GM12878 (cell line): ENCODE results near the gene FKBP14. TPM values are rescaled to one million over a fixed set of nuclear protein-coding genes. Genes with fewer than 3 reads are reported as not detected.
A peak's percentile ranks its signal among the peaks of the same experiment; 100 is the strongest.

Experiments used
- ATAC-seq: fragments of 200-7000 bp; cut with Tn5 transposase; 3 replicates; pipeline ENCODE4 v1.9.1; 2020; ENCODE audit warnings: mild to moderate bottlenecking, moderate library complexity
- BruUV-seq: library from RNA; stranded (reverse); fragments of 400-500 nt; replicated peaks from 2 replicates; lab custom pipeline; 2021; lab: Mats Ljungman, UMichigan
- CTCF ChIA-PET: fragments of 300-600 bp; sonication (Branson Sonifier 250); formaldehyde crosslinking; extraction: SDS; loops from one replicate; lab custom pipeline; 2021; ENCODE audit warnings: inconsistent platforms; lab: Yijun Ruan, JAX
- POLR2A ChIA-PET: fragments of 350-600 bp; formaldehyde crosslinking; extraction: SDS; loops from one replicate; lab custom pipeline; 2021; ENCODE audit warnings: inconsistent platforms; lab: Charles Lee
- RAD21 ChIA-PET: fragments of 300-600 bp; sonication (Branson Sonifier 250); formaldehyde crosslinking; loops from one replicate; lab custom pipeline; 2023; ENCODE audit warnings: antibody characterized with exemption; ENCODE audit not compliant: unreplicated experiment; lab: Charles Lee
- SMC1A ChIA-PET: fragments of 300-600 bp; sonication (Branson Sonifier 250); formaldehyde crosslinking; loops from one replicate; lab custom pipeline; 2023; ENCODE audit not compliant: unreplicated experiment, uncharacterized antibody; lab: Charles Lee
- DNase-seq: peaks from one replicate; pipeline ENCODE4 v3.0.0-alpha.2; 2011; ENCODE audit warnings: low read depth, low spot score
- FAIRE-seq: peaks from 3 replicates; lab custom pipeline; 2011; peaks lifted over from hg19 to GRCh38; lab: Jason Lieb, UNC
- H2AFZ ChIP-seq: 2 replicates; pipeline ENCODE4 v1.6.0; 2011; ENCODE audit warnings: low read depth, low read length, control low read depth; ENCODE audit not compliant: control insufficient read depth
- H3K27ac ChIP-seq: 2 replicates; pipeline ENCODE4 v1.5.1; 2011; ENCODE audit warnings: control low read depth; ENCODE audit not compliant: control insufficient read depth, insufficient read depth
- H3K27me3 ChIP-seq, 2 experiments: replicated peaks in 1 of 2; 2 replicates each; pipeline versions ENCODE4 v1.6.0 to v1.6.1; 2011; ENCODE audit warnings: low read length in 1 of 2; ENCODE audit not compliant: control insufficient read depth in 2 of 2, insufficient read depth in 2 of 2
- H3K36me3 ChIP-seq, 2 experiments: 2 replicates each; pipeline ENCODE4 v1.5.1; 2011; ENCODE audit warnings: low read length in 1 of 2; ENCODE audit not compliant: control insufficient read depth in 2 of 2, insufficient read depth in 2 of 2
- H3K4me1 ChIP-seq: 2 replicates; pipeline ENCODE4 v1.6.1; 2011; ENCODE audit warnings: mild to moderate bottlenecking, low read length, moderate library complexity, mixed read lengths; ENCODE audit not compliant: control insufficient read depth, insufficient read depth
- H3K4me2 ChIP-seq: 2 replicates; pipeline ENCODE4 v1.6.0; 2011; ENCODE audit warnings: control low read depth; ENCODE audit not compliant: control insufficient read depth, insufficient read depth
- H3K4me3 ChIP-seq: fragments of 200-600 bp; sonication (generic); 2 replicates; pipeline ENCODE4 v1.5.1; 2016
- H3K79me2 ChIP-seq: 2 replicates; pipeline ENCODE4 v1.6.0; 2011; ENCODE audit warnings: low read length; ENCODE audit not compliant: control insufficient read depth, insufficient read depth
- H3K9ac ChIP-seq: 2 replicates; pipeline ENCODE4 v1.8.0; 2011; ENCODE audit warnings: low read length, control low read depth, mixed read lengths; ENCODE audit not compliant: control insufficient read depth, insufficient read depth
- H3K9me3 ChIP-seq: replicated peaks from 3 replicates; pipeline ENCODE4 v1.5.1; 2011; ENCODE audit warnings: mild to moderate bottlenecking, low read length; ENCODE audit not compliant: control insufficient read depth, insufficient read depth
- H4K20me1 ChIP-seq: 2 replicates; pipeline ENCODE4 v1.6.0; 2011; ENCODE audit not compliant: control insufficient read depth, insufficient read depth
- CTCF ChIP-seq, 3 experiments: IDR thresholded peaks in 2 of 3; conservative IDR thresholded peaks in 1 of 3; 2 replicates each; pipeline ENCODE4 v1.5.1; 2011; ENCODE audit warnings: low read depth in 3 of 3, low read length in 3 of 3, mild to moderate bottlenecking in 3 of 3, control low read depth in 2 of 3, moderate library complexity in 2 of 3, inconsistent platforms in 1 of 3, mixed read lengths in 1 of 3; ENCODE audit not compliant: control insufficient read depth in 2 of 3, insufficient read depth in 1 of 3; ENCODE audit errors: extremely low read depth in 1 of 3
- JUNB ChIP-seq: IDR thresholded peaks from 2 replicates; pipeline ENCODE4 v1.6.1; 2016; ENCODE audit warnings: antibody characterized with exemption, mild to moderate bottlenecking
- KDM1A ChIP-seq: fragments of 200-600 bp; sonication (generic); IDR thresholded peaks from 2 replicates; pipeline ENCODE4 v1.6.1; 2016; ENCODE audit warnings: borderline replicate concordance
- MEF2A ChIP-seq: IDR thresholded peaks from 2 replicates; pipeline ENCODE4 v1.6.1; 2011; ENCODE audit warnings: low read depth, mild to moderate bottlenecking, low read length, moderate library complexity; ENCODE audit not compliant: insufficient read depth
- PML ChIP-seq: IDR thresholded peaks from 2 replicates; pipeline ENCODE4 v1.6.1; 2012; ENCODE audit warnings: low read length, inconsistent platforms
- WGBS: methylation state at CpG from one replicate; pipeline ENCODE4 v1.1.6; 2016; ENCODE audit warnings: low lambda C conversion rate; ENCODE audit not compliant: insufficient replicate concordance, insufficient coverage; ENCODE audit errors: missing lambda C conversion rate; 5-methylcytosine and 5-hydroxymethylcytosine counted together
- in situ Hi-C: fragments of 300-500 bp; cut with MboI; formaldehyde crosslinking; loops from 9 replicates; pipeline ENCODE4 v1.14.3; 2018; ENCODE audit warnings: mixed read lengths
- intact Hi-C: fragments of 100-400 bp; cut with micrococcal nuclease; formaldehyde crosslinking; loops from one replicate; pipeline ENCODE4 v1.14.2; 2022; ENCODE audit not compliant: unreplicated experiment
- polyA plus RNA-seq, 11 experiments: library from polyadenylated mRNA; depleted of rRNA in 4 of 11; unstranded in 6 of 11; stranded (reverse) in 5 of 11; fragments of >200 nt; fragmentation: Nextera tagmentation in 4 of 11; fragmentation: Illumina TruSeq in 1 of 11; extraction: Ambion mirVana in 4 of 11; extraction: Trizol in 1 of 11; gene quantifications; 1 replicate in 1 of 11; 2 replicates in 10 of 11; pipeline versions ENCODE4 v1.2.1 to v1.2.3, GENCODE V29; 2011 to 2016; ENCODE audit warnings: inconsistent platforms in 2 of 11, missing spikeins in 2 of 11, low read depth in 1 of 11
- total RNA-seq, 4 experiments: library from RNA; depleted of rRNA in 3 of 4; stranded (reverse); fragments of >200 nt in 3 of 4; fragmentation: Illumina TruSeq in 1 of 4; extraction: Trizol in 1 of 4; gene quantifications; 2 replicates each; pipeline versions ENCODE4 v1.2.1 to v1.2.3, GENCODE V29; 2013 to 2021

The FKBP14 gene
- total and polyA plus RNA-seq, 10 of the 15 experiments (the other 5 are each of a cell fraction or from before 2014, with no cell fraction given), result 2.7 to 8.9 (median 5.6) TPM

- BruUV-seq, result no TSS peak
- ChIA-PET CTCF (interaction anchor here (0.6 to 2.4 kb wide), 2 partner anchors 29 to 132 kb away, joined by 3 to 13 read pairs; no protein-coding TSS in a partner anchor), RAD21 (interaction anchor here (1.2 to 2.1 kb wide), 2 partner anchors 29 to 111 kb away, joined by 3 to 6 read pairs; no protein-coding TSS in a partner anchor), SMC1A (interaction anchor here (0.8 to 3.6 kb wide), 2 partner anchors 29 to 37 kb away, joined by 3 to 19 read pairs; no protein-coding TSS in a partner anchor), POLR2A (no interaction called here)
- H2AFZ ChIP-seq, result no peak overlapping the region
- intact Hi-C loops (no loop called here), in situ Hi-C loops (no loop called here)
- DNase-seq, result no peak
- H4K20me1 ChIP-seq, result no peaks in the 10 kb centered on the region
- H3K4me3 ChIP-seq, result no peak overlapping the region
- ATAC-seq, result no peak
- H3K36me3 ChIP-seq, result no peaks in the 10 kb centered on the region; a peak in 1 of 4 replicates
- no peak overlapping the region for H3K27ac ChIP-seq
- peak overlapping the region; percentile 47 for H3K4me2 ChIP-seq
- 43% methylated on average over 4 of the region's 4 CpGs for WGBS
- peaks cover 6% of the 10 kb centered on the region for H3K79me2 ChIP-seq
- H3K9ac ChIP-seq, result no peak overlapping the region
- H3K9me3 ChIP-seq, result no peaks in the 10 kb centered on the region
- H3K4me1 ChIP-seq, result peaks cover 7% of the 10 kb centered on the region; the same call in 1 of the 2 replicates
- no peak for TF ChIP-seq PML
- TF ChIP-seq MEF2A, result 0 out of 2 replicates have a peak, but pooled peaks have one; percentile 53
- TF ChIP-seq JUNB, result peak; percentile 13; the same call in 1 of the 2 replicates
- no peak for FAIRE-seq
- no peaks in the 10 kb centered on the region for H3K27me3 ChIP-seq
Observed at GRCh38 chr7:30032310-30033125, 6.0 kb upstream of the FKBP14 start.

GRCh38 chr7:30029696-30030095 lies 3.2 kb upstream of the FKBP14 start:
- Histone ChIP-seq H3K9me3 (no peaks in the 10 kb centered on the region), H3K27me3 (no peaks in the 10 kb centered on the region), H3K4me1 (peaks cover 7% of the 10 kb centered on the region; the same call in 1 of the 2 replicates), H2AFZ (no peak overlapping the region), H3K4me2 (peak overlapping the region; percentile 32), H3K9ac (no peak overlapping the region), H4K20me1 (no peaks in the 10 kb centered on the region), H3K4me3 (peak overlapping the region; percentile 76), H3K36me3 (no peaks in the 10 kb centered on the region; a peak in 1 of 4 replicates), H3K79me2 (peaks cover 23% of the 10 kb centered on the region), H3K27ac (no peak overlapping the region)
- BruUV-seq, result TSS peak; percentile 44
- in situ Hi-C loops, result no loop called here
- CTCF ChIA-PET, result interaction anchor here (0.9 to 2.3 kb wide), 7 partner anchors 8 to 48 kb away, joined by 3 to 20 read pairs (median 4); no protein-coding TSS in a partner anchor
- no peak for FAIRE-seq
- POLR2A ChIA-PET, result interaction anchor here (1.3 kb wide), 1 partner anchor 74 kb away, joined by 4 read pairs; no protein-coding TSS in a partner anchor
- ATAC-seq, result 0 out of 3 replicates have a peak, but pooled peaks have one; percentile 7
- 20% methylated on average over 6 of the region's 6 CpGs for WGBS
- no peak for DNase-seq
- RAD21 ChIA-PET, result interaction anchor here (1.5 kb wide), 1 partner anchor 32 kb away, joined by 5 read pairs; no protein-coding TSS in a partner anchor
- TF ChIP-seq KDM1A (no peak), CTCF (IDR thresholded peaks at IDR 0.05 in 2 of 3, conservative IDR thresholded peaks at IDR 0.05 in 1 of 3; ENCODE audit: control insufficient read depth in 2 of 3, extremely low read depth in 1 of 3, insufficient read depth in 1 of 3, low read depth in 3 of 3, low read length in 3 of 3) (peak in 2 of 3 experiments; percentile 9 to 26; a peak in 1 of 6 replicates)
- intact Hi-C loops, result no loop called here
- SMC1A ChIA-PET, result interaction anchor here (0.9 to 3.6 kb wide), 6 partner anchors 10 to 108 kb away, joined by 3 to 19 read pairs (median 5); no protein-coding TSS in a partner anchor
